Immature natural killer cell (primary cell): ENCODE measurements around the gene KLF13. TPM values are rescaled to one million over a fixed set of nuclear protein-coding genes. Genes with fewer than 3 reads are reported as not detected.

Source experiments
- DNase-seq, 3 donors: peaks; one replicate each; pipeline ENCODE4 v3.0.0; 2022; ENCODE audit warnings: mixed read lengths in 1 of 3
- H3K27ac Mint-ChIP-seq, 6 donors: one replicate each; pipeline ENCODE4 v1.8.0; 2020; ENCODE audit warnings: mixed read lengths in 6 of 6, mild to moderate bottlenecking in 5 of 6, inconsistent platforms in 4 of 6, moderate library complexity in 3 of 6
- H3K27me3 Mint-ChIP-seq, 3 donors: one replicate each; pipeline ENCODE4 v1.8.0; 2020 to 2021; ENCODE audit warnings: low read depth in 3 of 3, mild to moderate bottlenecking in 3 of 3, mixed read lengths in 3 of 3, moderate library complexity in 3 of 3, inconsistent platforms in 1 of 3
- H3K36me3 Mint-ChIP-seq, 3 donors: one replicate each; pipeline ENCODE4 v1.8.0; 2020; ENCODE audit warnings: mixed read lengths in 3 of 3, inconsistent platforms in 2 of 3, mild to moderate bottlenecking in 2 of 3
- H3K4me1 Mint-ChIP-seq, 2 donors: one replicate each; pipeline ENCODE4 v1.8.0; 2020; ENCODE audit warnings: inconsistent platforms in 2 of 2, mild to moderate bottlenecking in 2 of 2, mixed read lengths in 2 of 2, moderate library complexity in 1 of 2
- H3K4me3 Mint-ChIP-seq, 5 donors: one replicate each; pipeline ENCODE4 v1.8.0; 2020; ENCODE audit warnings: mild to moderate bottlenecking in 5 of 5, mixed read lengths in 5 of 5, inconsistent platforms in 3 of 5, moderate library complexity in 3 of 5
- H3K9me3 Mint-ChIP-seq, 6 donors: one replicate each; pipeline ENCODE4 v1.8.0; 2020; ENCODE audit warnings: mild to moderate bottlenecking in 6 of 6, mixed read lengths in 6 of 6, inconsistent platforms in 4 of 6, moderate library complexity in 3 of 6
- polyA plus RNA-seq, 3 donors: library from polyadenylated mRNA; unstranded; fragments of 300-500 nt; fragmentation: Illumina TruSeq; gene quantifications; one replicate each; pipeline ENCODE4 v1.2.3, GENCODE V29; 2021

KLF13 gene
- polyA plus RNA-seq, 3 donors from 2014 or later, result 24.7 to 89.9 (median 47.2) TPM

DNA sequence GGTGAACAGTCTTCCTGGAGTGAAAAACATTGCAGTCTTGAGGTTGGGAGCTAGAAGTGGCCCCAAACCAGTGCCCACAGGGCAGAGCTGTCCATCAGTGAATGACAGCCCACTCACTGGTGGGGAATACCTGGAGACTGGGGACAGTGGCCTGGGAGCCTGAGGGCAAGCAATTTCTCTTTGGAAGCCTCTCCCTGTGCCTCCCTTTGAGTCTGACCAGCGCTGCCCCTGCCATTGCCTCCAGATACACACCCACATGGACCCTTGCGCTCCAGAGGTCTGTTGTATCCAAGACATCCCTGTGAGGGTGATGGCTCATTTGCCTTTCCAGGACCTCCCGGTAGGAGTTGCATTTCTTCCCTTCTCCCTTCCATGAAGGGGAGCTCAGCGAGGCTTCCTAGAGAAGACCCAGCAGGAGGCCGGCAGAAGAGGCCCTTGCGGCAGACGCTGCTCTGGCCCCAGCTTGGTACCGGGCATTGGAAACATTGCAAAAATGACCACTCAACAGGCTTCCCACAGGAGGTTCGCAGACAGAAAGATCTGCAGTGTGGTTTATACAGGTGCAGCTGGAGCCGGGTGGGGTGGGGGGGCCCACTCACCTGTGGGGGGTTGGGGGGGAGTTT lies 38.5 kb downstream of the KLF13 start:
- no peak for DNase-seq
- H3K4me1 Mint-ChIP-seq, result peaks cover 100% of the 10 kb centered on the region in 2 donors
- H3K9me3 Mint-ChIP-seq, result peaks cover 0 to 5% (median 0%) of the 10 kb centered on the region in 6 donors
- peaks cover 22 to 66% (median 29%) of the 10 kb centered on the region in 3 donors for H3K27me3 Mint-ChIP-seq
- H3K36me3 Mint-ChIP-seq, result peaks cover 4 to 11% (median 11%) of the 10 kb centered on the region in 3 donors
- H3K27ac Mint-ChIP-seq, result peak overlapping the region; percentile 92 to 99 (median 95)
- H3K4me3 Mint-ChIP-seq, result peak overlapping the region; percentile 80 to 91 (median 83)

GRCh38 chr15:31365655-31366127 lies 39.1 kb downstream of the KLF13 start:
- H3K4me3 Mint-ChIP-seq, result peak overlapping the region; percentile 80 to 91 (median 83)
- peaks cover 20 to 66% (median 23%) of the 10 kb centered on the region in 3 donors for H3K27me3 Mint-ChIP-seq
- H3K9me3 Mint-ChIP-seq, result peaks cover 0 to 5% (median 0%) of the 10 kb centered on the region in 6 donors
- DNase-seq, result peak; percentile 73 to 85 (median 83)
- peak overlapping the region; percentile 92 to 99 (median 95) for H3K27ac Mint-ChIP-seq
- H3K36me3 Mint-ChIP-seq, result peaks cover 4 to 13% (median 12%) of the 10 kb centered on the region in 3 donors
- peaks cover 100% of the 10 kb centered on the region in 2 donors for H3K4me1 Mint-ChIP-seq

- Mint-ChIP-seq H3K4me3 (peak overlapping the region; percentile 80 to 91 (median 83)), H3K4me1 (peaks cover 100% of the 10 kb centered on the region in 2 donors), H3K9me3 (peaks cover 0 to 5% (median 0%) of the 10 kb centered on the region in 6 donors), H3K36me3 (peaks cover 4 to 15% (median 14%) of the 10 kb centered on the region in 3 donors), H3K27ac (peak overlapping the region; percentile 92 to 99 (median 95)), H3K27me3 (peaks cover 20 to 65% (median 23%) of the 10 kb centered on the region in 3 donors)
- DNase-seq, result no peak
Measured at GRCh38 chr15:31366169-31366734, 39.6 kb downstream of the KLF13 start.

DNA sequence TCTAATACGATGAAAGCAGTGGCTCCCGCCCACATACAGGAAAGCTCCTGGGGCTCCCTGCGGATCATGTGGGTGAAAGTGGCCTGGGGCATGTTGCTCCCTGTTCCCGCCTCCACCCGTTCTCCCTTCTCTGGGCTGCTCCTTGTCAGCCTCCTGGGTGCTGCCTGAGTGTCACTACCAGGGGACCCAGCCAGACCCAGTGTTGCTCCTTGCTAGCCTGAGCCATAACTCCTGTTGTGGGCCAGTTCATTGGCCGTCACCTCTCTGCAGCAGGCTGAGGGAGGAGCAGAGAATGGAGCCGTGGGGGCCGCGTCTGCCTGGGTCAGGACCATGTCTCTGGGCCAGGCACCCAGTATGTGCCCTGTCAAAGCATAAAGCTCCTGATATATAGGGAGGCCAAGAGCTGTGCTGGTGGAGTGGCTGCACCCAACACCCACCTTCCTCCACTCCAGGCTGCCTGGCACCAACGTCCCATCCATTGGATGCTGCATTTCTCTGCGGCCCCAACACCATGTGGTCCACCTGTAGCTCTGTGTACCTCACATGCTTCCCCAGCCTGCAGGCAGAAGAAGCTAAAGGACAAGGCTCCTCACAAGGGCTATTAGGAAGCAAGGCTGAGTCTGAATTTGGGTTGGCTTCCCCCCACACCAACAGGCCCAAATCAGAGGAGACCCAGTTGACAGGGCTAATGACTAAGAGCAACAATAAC lies 40.5 kb downstream of the KLF13 start:
- peak overlapping the region; percentile 92 to 99 (median 95) for H3K27ac Mint-ChIP-seq
- H3K36me3 Mint-ChIP-seq, result peaks cover 4 to 15% (median 15%) of the 10 kb centered on the region in 3 donors
- peaks cover 98 to 100% of the 10 kb centered on the region in 2 donors for H3K4me1 Mint-ChIP-seq
- H3K4me3 Mint-ChIP-seq, result peak overlapping the region; percentile 80 to 91 (median 83)
- peaks cover 14 to 64% (median 22%) of the 10 kb centered on the region in 3 donors for H3K27me3 Mint-ChIP-seq
- peaks cover 0 to 5% (median 0%) of the 10 kb centered on the region in 6 donors for H3K9me3 Mint-ChIP-seq
- DNase-seq, result no peak

DNA sequence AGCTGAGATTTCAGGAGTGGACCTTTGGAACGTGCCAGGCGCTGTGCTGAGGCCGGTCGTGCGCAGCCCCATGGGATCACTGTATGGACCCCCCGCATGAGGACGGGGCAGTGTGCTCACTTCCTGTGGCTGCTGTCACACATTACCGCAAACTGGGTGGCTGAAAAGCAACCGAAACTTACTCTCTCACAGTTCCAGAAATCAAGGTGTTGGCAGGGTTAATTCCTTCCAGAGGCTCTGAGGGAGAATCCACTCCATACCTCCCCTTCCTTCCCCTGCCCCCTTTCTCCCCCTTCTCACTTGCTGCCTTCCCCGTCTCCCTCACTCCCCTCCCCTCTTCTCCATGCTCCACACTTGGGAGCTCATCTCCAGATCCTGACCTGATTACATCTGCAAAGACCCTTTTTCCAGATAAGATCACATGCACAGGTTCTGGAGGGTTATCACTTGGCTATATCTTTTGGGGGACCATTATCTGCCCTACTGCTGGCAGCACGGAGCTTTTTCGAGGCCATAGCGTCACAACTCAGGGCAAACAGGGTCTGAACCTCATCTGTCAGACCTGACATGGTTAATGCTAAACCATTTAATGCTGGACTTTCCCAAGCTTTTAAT lies 41.2 kb downstream of the KLF13 start:
- peaks cover 4 to 19% (median 19%) of the 10 kb centered on the region in 3 donors for H3K36me3 Mint-ChIP-seq
- H3K9me3 Mint-ChIP-seq, result peaks cover 0 to 5% (median 0%) of the 10 kb centered on the region in 6 donors
- H3K27ac Mint-ChIP-seq, result peak overlapping the region; percentile 92 to 99 (median 95)
- DNase-seq, result peak; percentile 59 to 67 (median 64)
- H3K4me1 Mint-ChIP-seq, result peaks cover 98 to 100% of the 10 kb centered on the region in 2 donors
- H3K27me3 Mint-ChIP-seq, result peaks cover 18 to 68% (median 24%) of the 10 kb centered on the region in 3 donors
- peak overlapping the region; percentile 80 to 91 (median 83) for H3K4me3 Mint-ChIP-seq

DNA sequence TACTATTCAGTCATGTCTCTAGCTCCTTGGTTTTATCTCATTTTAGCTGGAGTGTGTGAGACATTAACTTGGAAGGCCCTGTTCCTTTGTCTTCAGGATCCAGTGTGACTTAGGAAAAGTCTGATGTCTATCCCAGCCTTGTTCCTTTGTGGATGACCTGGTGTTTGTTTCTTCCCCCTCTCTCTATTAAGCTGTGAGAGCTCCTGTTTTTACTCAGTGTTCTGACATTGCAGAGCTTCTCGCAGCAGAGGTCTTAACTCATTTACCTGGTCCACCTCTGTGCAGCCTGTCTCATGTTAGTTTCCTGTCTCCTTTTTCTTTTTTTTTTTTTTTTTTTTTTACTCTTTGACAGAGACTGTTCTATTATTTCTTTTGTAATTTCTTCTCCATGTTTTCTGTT lies 43.1 kb downstream of the KLF13 start:
- Mint-ChIP-seq H3K4me3 (peak overlapping the region; percentile 37 to 91 (median 70)), H3K27ac (peak overlapping the region; percentile 92 to 99 (median 95)), H3K4me1 (peaks cover 94 to 98% of the 10 kb centered on the region in 2 donors), H3K9me3 (peaks cover 0 to 5% (median 0%) of the 10 kb centered on the region in 6 donors), H3K36me3 (peaks cover 4 to 28% (median 19%) of the 10 kb centered on the region in 3 donors), H3K27me3 (peaks cover 24 to 65% (median 26%) of the 10 kb centered on the region in 3 donors)
- DNase-seq, result no peak

DNA sequence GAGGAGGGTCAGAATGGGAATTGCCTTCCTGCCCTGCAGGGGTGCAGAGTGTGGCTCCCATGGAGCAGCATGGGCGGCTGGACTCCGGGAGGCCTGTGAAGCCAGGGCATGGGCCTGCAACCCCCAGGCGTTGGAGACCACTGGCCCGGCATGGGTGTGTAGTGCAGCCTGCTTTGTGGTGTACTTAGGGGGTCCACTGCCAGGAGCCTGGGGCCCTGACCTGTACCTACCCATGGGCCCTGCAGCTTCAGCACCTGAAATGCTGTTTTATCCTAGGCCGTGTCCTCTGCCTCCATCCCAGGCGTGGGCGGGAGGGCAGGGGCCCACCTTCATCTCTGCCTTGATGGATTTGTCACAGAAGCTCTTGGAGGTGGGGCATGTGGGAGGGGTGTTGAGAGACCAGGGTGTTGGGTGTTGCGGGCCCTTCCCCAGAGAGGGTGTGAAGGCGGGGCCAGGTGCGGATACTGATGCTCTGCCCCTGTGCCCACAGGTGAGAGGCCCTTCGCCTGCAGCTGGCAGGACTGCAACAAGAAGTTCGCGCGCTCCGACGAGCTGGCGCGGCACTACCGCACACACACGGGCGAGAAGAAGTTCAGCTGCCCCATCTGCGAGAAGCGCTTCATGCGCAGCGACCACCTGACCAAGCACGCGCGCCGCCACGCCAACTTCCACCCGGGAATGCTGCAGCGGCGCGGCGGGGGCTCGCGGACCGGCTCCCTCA lies 45.0 kb downstream of the KLF13 start:
- H3K36me3 Mint-ChIP-seq, result peaks cover 7 to 28% (median 19%) of the 10 kb centered on the region in 3 donors
- DNase-seq, result no peak
- peaks cover 28 to 66% (median 32%) of the 10 kb centered on the region in 3 donors for H3K27me3 Mint-ChIP-seq
- H3K4me1 Mint-ChIP-seq, result peaks cover 94 to 98% of the 10 kb centered on the region in 2 donors
- H3K9me3 Mint-ChIP-seq, result peaks cover 0 to 5% (median 0%) of the 10 kb centered on the region in 6 donors
- H3K4me3 Mint-ChIP-seq, result peak overlapping the region in 3 of 5 donors; percentile 9 to 25 (median 23)
- peak overlapping the region; percentile 69 to 99 (median 93) for H3K27ac Mint-ChIP-seq

DNA sequence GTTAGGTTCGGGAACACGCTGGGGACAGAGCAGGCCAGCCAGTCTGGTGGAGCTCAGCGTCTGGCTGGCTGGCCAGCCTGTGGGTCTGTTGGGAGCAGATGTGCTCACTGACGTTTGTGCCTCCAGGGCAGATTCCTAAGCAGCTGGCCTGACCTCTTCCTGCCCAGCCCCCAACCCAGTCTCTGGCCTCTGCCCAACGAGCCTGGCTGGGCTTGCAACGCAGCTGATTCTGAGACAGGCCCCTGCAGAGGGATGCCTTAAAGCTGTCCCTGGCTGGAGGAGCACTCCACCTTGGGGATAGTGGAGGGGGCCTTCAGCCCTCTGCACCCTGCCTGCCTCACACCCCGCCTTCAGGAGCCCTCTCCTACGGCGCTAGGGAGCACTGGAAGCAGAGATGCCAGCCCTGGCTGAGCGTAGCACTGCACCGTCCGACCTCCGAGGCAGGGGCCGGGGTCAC lies 46.0 kb downstream of the KLF13 start:
- H3K27me3 Mint-ChIP-seq, result peaks cover 24 to 62% (median 27%) of the 10 kb centered on the region in 3 donors
- H3K4me3 Mint-ChIP-seq, result peak overlapping the region; percentile 42 to 64 (median 60)
- peak overlapping the region; percentile 37 to 92 (median 76) for H3K27ac Mint-ChIP-seq
- no peak for DNase-seq
- peaks cover 93 to 98% of the 10 kb centered on the region in 2 donors for H3K4me1 Mint-ChIP-seq
- H3K36me3 Mint-ChIP-seq, result peaks cover 7 to 28% (median 23%) of the 10 kb centered on the region in 3 donors
- H3K9me3 Mint-ChIP-seq, result peaks cover 0 to 5% (median 0%) of the 10 kb centered on the region in 6 donors

- no peak for DNase-seq
- Mint-ChIP-seq H3K36me3 (peaks cover 7 to 28% (median 23%) of the 10 kb centered on the region in 3 donors), H3K27me3 (peaks cover 24 to 58% (median 27%) of the 10 kb centered on the region in 3 donors), H3K27ac (peak overlapping the region in 3 of 6 donors; percentile 14 to 81 (median 75)), H3K4me1 (peaks cover 93 to 98% of the 10 kb centered on the region in 2 donors), H3K9me3 (peaks cover 0 to 5% (median 0%) of the 10 kb centered on the region in 6 donors), H3K4me3 (peak overlapping the region in 1 of 5 donors; percentile 40)
Measured at GRCh38 chr15:31373096-31373865, 46.6 kb downstream of the KLF13 start.

DNA sequence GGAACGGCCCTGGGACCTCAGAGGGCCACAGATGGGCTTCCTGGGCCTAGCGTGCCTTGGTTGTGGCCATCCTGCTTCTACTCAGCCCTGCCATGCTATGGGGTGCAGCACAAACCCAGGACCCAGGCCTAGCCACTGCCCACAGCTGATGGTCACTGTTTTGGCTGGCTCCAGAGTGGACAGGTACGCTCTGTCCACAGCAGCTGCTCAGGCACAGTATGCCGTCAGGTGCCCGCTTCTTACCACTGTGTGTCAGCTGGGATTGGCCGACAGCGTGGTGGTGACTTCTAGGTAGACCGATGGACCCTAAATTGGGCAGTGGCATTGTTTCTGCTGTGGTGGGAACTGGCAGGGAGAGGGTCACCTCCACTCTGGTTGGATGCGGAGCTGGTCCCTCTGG lies 47.3 kb downstream of the KLF13 start:
- peaks cover 25 to 59% (median 30%) of the 10 kb centered on the region in 3 donors for H3K27me3 Mint-ChIP-seq
- peaks cover 0 to 5% (median 0%) of the 10 kb centered on the region in 6 donors for H3K9me3 Mint-ChIP-seq
- peaks cover 12 to 31% (median 25%) of the 10 kb centered on the region in 3 donors for H3K36me3 Mint-ChIP-seq
- DNase-seq, result no peak
- H3K4me1 Mint-ChIP-seq, result peaks cover 93 to 98% of the 10 kb centered on the region in 2 donors
- peak overlapping the region in 5 of 6 donors; percentile 13 to 71 (median 66) for H3K27ac Mint-ChIP-seq
- peak overlapping the region in 1 of 5 donors; percentile 18 for H3K4me3 Mint-ChIP-seq

- Mint-ChIP-seq H3K27me3 (peaks cover 28 to 56% (median 28%) of the 10 kb centered on the region in 3 donors), H3K4me1 (peaks cover 93 to 98% of the 10 kb centered on the region in 2 donors), H3K4me3 (peak overlapping the region in 2 of 5 donors; percentile 21 to 33), H3K36me3 (peaks cover 14 to 32% (median 24%) of the 10 kb centered on the region in 3 donors), H3K9me3 (peaks cover 0 to 4% (median 0%) of the 10 kb centered on the region in 6 donors), H3K27ac (peak overlapping the region in 4 of 6 donors; percentile 50 to 74 (median 68))
- DNase-seq, result no peak
Measured at GRCh38 chr15:31374489-31374888, 47.9 kb downstream of the KLF13 start.
